GM12873 (cell line): ENCODE data around the gene ITPK1.

Source experiments
- TF ChIP-seq, protein P1 (sequence below): IDR thresholded peaks from 2 replicates; pipeline ENCODE4 v1.5.1; 2012; ENCODE audit warnings: low read depth, mild to moderate bottlenecking, moderate library complexity, low read length, control low read depth; ENCODE audit not compliant: insufficient read depth; ENCODE audit errors: missing control alignments

ITPK1 gene

DNA sequence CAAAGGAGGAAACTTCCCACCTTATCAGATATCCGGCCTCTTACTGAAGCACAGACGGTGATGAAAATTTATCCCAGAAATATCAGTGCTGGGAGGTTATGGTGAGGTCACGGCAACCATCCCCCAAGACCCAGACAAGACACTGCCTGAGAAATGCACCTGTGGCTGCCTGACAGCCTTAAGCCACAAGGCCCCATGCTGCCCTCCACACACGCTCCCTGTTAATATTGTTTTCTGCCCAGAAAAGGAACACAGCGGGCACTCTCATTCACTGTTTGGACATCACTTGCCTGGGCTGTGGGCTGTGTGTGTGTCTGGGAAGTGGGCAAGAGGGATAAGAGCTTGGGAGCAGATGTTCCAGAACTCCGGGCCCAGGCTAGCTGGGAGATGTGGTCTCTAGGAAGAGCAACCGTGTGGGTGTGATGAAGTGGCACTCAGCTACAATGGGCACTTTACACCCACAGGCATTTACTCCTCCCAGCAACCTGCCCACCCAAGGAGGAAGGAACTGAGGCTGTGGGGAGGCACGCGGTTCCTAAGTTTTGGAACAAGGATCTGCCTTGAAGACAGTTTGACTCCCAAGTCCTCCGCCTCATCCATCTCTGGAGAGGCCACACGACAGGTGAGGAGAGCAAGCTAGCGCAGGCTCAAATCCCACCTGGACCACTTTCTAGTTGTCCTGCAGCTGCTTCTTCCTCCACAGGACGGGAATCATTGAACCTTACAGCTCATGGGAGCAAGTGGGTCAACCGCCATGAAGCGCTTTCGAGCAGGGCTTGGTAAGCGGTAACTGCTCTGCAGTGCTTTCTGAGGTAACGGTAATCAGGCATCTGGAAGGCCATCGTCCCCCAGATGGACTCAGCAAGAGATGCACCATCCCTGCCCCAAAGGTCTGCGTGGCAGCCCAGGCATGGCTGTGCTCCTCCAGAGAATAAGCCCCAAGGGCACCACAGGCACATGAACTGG is 101.4 kb downstream of the ITPK1 start:
- TF ChIP-seq, protein P1, sequence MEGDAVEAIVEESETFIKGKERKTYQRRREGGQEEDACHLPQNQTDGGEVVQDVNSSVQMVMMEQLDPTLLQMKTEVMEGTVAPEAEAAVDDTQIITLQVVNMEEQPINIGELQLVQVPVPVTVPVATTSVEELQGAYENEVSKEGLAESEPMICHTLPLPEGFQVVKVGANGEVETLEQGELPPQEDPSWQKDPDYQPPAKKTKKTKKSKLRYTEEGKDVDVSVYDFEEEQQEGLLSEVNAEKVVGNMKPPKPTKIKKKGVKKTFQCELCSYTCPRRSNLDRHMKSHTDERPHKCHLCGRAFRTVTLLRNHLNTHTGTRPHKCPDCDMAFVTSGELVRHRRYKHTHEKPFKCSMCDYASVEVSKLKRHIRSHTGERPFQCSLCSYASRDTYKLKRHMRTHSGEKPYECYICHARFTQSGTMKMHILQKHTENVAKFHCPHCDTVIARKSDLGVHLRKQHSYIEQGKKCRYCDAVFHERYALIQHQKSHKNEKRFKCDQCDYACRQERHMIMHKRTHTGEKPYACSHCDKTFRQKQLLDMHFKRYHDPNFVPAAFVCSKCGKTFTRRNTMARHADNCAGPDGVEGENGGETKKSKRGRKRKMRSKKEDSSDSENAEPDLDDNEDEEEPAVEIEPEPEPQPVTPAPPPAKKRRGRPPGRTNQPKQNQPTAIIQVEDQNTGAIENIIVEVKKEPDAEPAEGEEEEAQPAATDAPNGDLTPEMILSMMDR = no peak

DNA sequence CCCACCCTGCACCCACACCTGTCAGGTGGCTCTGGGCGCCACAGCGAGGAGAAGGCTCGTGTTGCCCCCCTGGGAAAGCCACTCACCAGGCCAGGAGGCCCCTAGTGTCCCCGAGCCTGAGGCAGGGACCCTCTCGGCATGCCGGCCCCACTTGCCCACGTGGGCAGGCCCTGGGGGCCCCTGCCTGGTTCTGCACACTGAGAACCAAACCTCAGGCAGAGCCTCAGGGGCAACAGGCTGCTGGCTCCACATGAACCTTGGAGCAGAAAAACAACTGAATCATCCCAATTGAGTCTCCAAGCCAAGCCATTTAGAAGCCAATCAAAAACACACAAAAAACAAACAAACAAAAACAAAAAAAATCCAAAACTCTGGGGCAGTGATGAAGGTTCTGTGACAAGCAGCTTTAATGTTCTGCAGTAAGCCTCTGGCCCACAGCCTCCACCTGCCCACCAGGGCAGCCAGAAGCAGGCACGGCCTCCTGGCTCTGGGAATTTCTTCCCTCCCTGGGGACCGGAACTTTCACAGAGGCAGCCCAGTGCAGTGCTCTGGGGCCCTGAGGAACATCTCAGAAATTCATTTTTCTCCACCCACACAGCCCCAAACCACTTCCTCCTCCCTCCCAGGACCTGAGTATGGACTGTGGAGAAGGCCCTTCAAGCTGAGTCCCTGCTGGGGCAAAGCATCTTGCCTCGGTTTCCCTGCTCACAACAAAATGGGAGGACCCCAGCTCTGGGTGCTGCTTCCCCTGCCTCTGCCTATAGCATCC is 102.6 kb downstream of the ITPK1 start:
- TF ChIP-seq, protein P1 = no peak

DNA sequence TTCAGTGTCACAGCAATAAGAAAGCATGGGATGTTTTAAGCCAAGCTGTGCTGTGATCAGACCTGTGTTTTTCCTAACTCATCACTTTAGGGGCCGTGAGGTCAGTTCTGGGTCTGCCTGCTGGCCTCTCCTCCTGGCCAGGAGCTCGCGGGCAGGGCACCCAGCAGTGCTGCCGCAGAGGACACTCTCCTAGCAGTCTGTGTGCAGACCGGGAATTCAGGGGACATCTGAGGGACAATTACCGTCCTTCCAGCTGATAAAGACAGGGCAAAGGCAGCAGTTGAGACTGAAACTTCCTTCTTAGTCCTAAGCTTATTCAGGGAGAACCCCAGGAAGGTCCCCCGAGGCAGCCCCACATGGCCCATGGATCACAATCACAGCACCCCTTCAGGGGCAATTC is 103.2 kb downstream of the ITPK1 start:
- TF ChIP-seq, protein P1 = no peak

DNA sequence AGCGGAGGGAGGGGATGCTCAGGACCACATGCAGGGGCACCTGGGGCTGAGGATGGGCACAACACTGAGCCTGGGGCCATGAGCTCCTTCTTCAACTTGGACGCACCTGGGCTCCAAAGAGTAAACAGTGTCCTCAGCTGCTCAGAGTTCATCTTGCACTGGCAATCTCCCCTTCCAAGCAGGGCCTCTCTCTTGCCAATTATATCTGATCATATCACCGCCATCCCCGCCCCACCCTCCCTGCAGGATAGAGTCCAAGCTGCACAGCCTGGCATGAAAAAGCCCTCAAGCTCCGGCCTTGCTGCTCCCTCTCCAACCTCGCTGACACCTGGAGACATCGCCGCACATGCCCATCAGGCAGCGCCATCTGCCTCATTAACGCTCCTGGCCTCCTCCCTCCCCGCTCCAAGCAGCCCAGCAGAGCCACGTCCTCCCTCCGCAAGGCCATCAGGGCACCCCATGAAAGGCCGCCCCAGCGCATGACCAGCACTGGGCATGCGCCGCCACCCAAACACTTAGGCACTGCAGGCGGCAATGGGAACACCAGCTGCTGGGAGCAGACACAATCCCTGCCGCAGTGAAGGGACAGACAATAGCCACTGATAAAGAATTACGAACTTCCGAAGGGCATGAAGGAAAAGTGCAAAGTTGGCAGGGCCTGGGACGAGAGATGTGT is 103.9 kb downstream of the ITPK1 start:
- TF ChIP-seq, protein P1 = no peak

DNA sequence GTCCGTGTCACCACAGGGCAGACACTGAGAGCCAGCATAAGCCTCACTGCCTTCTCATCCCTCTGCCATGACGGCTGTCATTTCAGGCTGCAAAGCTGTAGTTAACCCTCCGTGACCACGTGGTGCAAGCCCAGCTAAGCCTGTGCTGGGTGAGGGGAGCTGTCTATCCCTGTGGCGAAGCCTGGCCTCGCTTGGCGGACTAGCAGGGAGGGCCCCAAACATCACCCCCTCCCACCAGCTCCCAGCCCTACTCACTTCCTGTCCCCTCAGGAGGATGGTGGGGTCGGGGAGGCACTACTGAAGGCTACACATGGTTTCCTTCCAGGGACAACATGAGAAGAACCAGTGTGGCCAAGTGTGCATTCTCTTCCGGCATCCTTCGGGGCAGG is 104.6 kb downstream of the ITPK1 start:
- TF ChIP-seq, protein P1 = no peak

DNA sequence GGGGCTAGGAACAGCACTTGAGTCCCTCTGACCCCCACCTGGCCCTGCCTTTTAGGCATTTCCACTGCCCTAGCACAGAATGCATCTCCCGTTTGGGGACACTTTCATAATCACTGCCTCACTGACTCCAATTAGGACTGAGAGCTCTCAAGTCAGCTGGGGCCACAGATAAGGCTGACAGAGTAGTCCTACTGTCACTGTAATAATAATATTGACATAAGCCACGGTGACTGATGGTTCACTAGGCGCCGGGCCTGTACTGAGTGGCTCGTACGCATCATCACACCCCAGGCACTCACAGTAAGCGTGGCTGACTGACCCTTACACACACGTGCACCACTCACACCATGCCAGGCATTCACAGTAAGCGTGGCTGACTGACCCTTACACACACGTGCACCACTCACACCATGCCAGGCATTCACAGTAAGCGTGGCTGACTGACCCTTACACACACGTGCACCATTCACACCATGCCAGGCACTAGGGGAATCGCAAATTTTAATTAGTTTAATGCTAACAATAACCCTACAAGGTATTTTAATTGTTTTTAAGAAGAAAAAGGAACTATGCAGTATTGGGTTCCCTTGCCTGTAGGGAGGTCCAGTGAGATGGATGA is 105.1 kb downstream of the ITPK1 start:
- TF ChIP-seq, protein P1 = no peak
